SK-N-SH treated with all-trans-retinoic acid at 6 μM for 48 hours (cell line): ENCODE results near the gene AK4.

Source experiments
- ATAC-seq: fragments of 200-7000 bp; cut with Tn5 transposase; 3 replicates; pipeline ENCODE4 v1.9.1; 2020; ENCODE audit warnings: mild to moderate bottlenecking, moderate library complexity
- ARNTL ChIP-seq: fragments of 450-650 bp; formaldehyde crosslinking; IDR thresholded peaks from 2 replicates; pipeline ENCODE4 v1.5.0; 2020; ENCODE audit warnings: low read depth, mild to moderate bottlenecking, moderate library complexity, borderline replicate concordance
- BACH2 ChIP-seq: fragments of 250-450 bp; sonication (Bioruptor Pico); IDR thresholded peaks from 2 replicates; pipeline ENCODE4 v1.9.0; 2021; ENCODE audit warnings: mild to moderate bottlenecking, borderline replicate concordance
- CSDC2 ChIP-seq: fragments of 250-450 bp; sonication (Bioruptor Pico); IDR thresholded peaks from 2 replicates; pipeline ENCODE4 v1.5.0; 2020; ENCODE audit warnings: mild to moderate bottlenecking, moderate library complexity
- CSRNP3 ChIP-seq: fragments of 250-450 bp; sonication (Bioruptor Pico); IDR thresholded peaks from 2 replicates; pipeline ENCODE4 v1.5.1; 2021; ENCODE audit warnings: mild to moderate bottlenecking, moderate library complexity
- ESRRG ChIP-seq: fragments of 250-450 bp; sonication (Bioruptor Pico); IDR thresholded peaks from 2 replicates; pipeline ENCODE4 v1.6.1; 2021; ENCODE audit warnings: mild to moderate bottlenecking
- GLIS3 ChIP-seq: fragments of 250-450 bp; sonication (Bioruptor Pico); IDR thresholded peaks from 2 replicates; pipeline ENCODE4 v1.5.0; 2020; ENCODE audit warnings: mild to moderate bottlenecking, moderate library complexity
- ISL1 ChIP-seq: fragments of 250-450 bp; sonication (Bioruptor Pico); IDR thresholded peaks from 2 replicates; pipeline ENCODE4 v2.1.2; 2022; ENCODE audit warnings: mild to moderate bottlenecking, moderate library complexity
- OSR1 ChIP-seq: fragments of 250-450 bp; sonication (Bioruptor Pico); IDR thresholded peaks from 2 replicates; pipeline ENCODE4 v1.8.0; 2022; ENCODE audit warnings: moderate library complexity, mild to moderate bottlenecking, inconsistent platforms
- PATZ1 ChIP-seq: fragments of 250-450 bp; sonication (Bioruptor Pico); IDR thresholded peaks from 2 replicates; pipeline ENCODE4 v1.8.0; 2020; ENCODE audit warnings: mild to moderate bottlenecking, moderate library complexity, borderline replicate concordance
- PPARA ChIP-seq: fragments of 250-450 bp; sonication (Bioruptor Pico); IDR thresholded peaks from 2 replicates; pipeline ENCODE4 v1.5.0; 2020; ENCODE audit warnings: mild to moderate bottlenecking, borderline replicate concordance
- RARB ChIP-seq: fragments of 250-450 bp; sonication (Bioruptor Pico); IDR thresholded peaks from 2 replicates; pipeline ENCODE4 v1.8.0; 2021; ENCODE audit warnings: mild to moderate bottlenecking, moderate library complexity
- SNAI2 ChIP-seq: fragments of 250-450 bp; sonication (Bioruptor Pico); IDR thresholded peaks from 2 replicates; pipeline ENCODE4 v1.5.0; 2020; ENCODE audit warnings: mild to moderate bottlenecking, moderate library complexity
- TCF4 ChIP-seq: fragments of 250-450 bp; sonication (Bioruptor Pico); IDR thresholded peaks from 2 replicates; pipeline ENCODE4 v1.8.0; 2021; ENCODE audit warnings: mild to moderate bottlenecking, moderate library complexity, borderline replicate concordance
- TOX ChIP-seq: fragments of 250-450 bp; sonication (Bioruptor Pico); IDR thresholded peaks from 2 replicates; pipeline ENCODE4 v1.8.0; 2021; ENCODE audit warnings: mild to moderate bottlenecking, moderate library complexity, borderline replicate concordance
- TSHZ2 ChIP-seq: fragments of 250-450 bp; sonication (Bioruptor Pico); IDR thresholded peaks from 2 replicates; pipeline ENCODE4 v1.5.0; 2020; ENCODE audit warnings: mild to moderate bottlenecking, moderate library complexity
- ZC3H10 ChIP-seq: fragments of 250-450 bp; sonication (Bioruptor Pico); IDR thresholded peaks from 2 replicates; pipeline ENCODE4 v1.5.1; 2021; ENCODE audit warnings: mild to moderate bottlenecking, moderate library complexity
- ZFP3 ChIP-seq: fragments of 250-450 bp; sonication (Bioruptor Pico); IDR thresholded peaks from 2 replicates; pipeline ENCODE4 v1.5.0; 2020; ENCODE audit warnings: mild to moderate bottlenecking, moderate library complexity
- ZFP30 ChIP-seq: fragments of 450-650 bp; formaldehyde crosslinking; IDR thresholded peaks from 2 replicates; pipeline ENCODE4 v1.5.0; 2022; ENCODE audit warnings: mild to moderate bottlenecking, moderate library complexity
- ZNF565 ChIP-seq: fragments of 450-650 bp; formaldehyde crosslinking; conservative IDR thresholded peaks from 2 replicates; pipeline ENCODE4 v1.5.0; 2020; ENCODE audit warnings: low read depth, mild to moderate bottlenecking, moderate library complexity
- ZNF70 ChIP-seq: fragments of 450-650 bp; formaldehyde crosslinking; IDR thresholded peaks from 2 replicates; pipeline ENCODE4 v1.5.0; 2020; ENCODE audit warnings: mild to moderate bottlenecking, moderate library complexity
- ZNF8 ChIP-seq: fragments of 450-650 bp; formaldehyde crosslinking; IDR thresholded peaks from 2 replicates; pipeline ENCODE4 v1.5.0; 2020; ENCODE audit warnings: mild to moderate bottlenecking, moderate library complexity
- TF ChIP-seq, protein P1 (sequence below): fragments of 250-450 bp; sonication (Bioruptor Pico); IDR thresholded peaks from 2 replicates; pipeline ENCODE4 v1.5.1; 2020; ENCODE audit warnings: low read depth, mild to moderate bottlenecking, moderate library complexity

AK4 gene

GRCh38 chr1:65148178-65148547 is at the start of gene AK4:
Gene AK4, plus strand, starts transcription at chr1:65148203. Its CDS starts 205 bp downstream, at chr1:65148408.
- peak; percentile 69 for ATAC-seq

- no peak for TF ChIP-seq ESRRG
- TF ChIP-seq TSHZ2 (CRISPR knock-in tag): no peak
- TF ChIP-seq ZFP3 (CRISPR knock-in tag): no peak
- no peak for TF ChIP-seq CSDC2 (CRISPR knock-in tag)
- TF ChIP-seq ZFP30: no peak
- no peak for TF ChIP-seq ZNF8 (CRISPR knock-in tag)
- TF ChIP-seq ARNTL (CRISPR knock-in tag): no peak
- no peak for TF ChIP-seq ZNF565 (CRISPR knock-in tag)
- TF ChIP-seq TCF4 (CRISPR knock-in tag): no peak
- no peak for TF ChIP-seq ZC3H10 (CRISPR knock-in tag)
- TF ChIP-seq, protein P1, sequence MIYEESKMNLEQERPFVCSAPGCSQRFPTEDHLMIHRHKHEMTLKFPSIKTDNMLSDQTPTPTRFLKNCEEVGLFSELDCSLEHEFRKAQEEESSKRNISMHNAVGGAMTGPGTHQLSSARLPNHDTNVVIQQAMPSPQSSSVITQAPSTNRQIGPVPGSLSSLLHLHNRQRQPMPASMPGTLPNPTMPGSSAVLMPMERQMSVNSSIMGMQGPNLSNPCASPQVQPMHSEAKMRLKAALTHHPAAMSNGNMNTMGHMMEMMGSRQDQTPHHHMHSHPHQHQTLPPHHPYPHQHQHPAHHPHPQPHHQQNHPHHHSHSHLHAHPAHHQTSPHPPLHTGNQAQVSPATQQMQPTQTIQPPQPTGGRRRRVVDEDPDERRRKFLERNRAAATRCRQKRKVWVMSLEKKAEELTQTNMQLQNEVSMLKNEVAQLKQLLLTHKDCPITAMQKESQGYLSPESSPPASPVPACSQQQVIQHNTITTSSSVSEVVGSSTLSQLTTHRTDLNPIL (CRISPR knock-in tag): no peak
- no peak for ATAC-seq
These were observed 44.2 kb upstream of the AK4 start for GRCh38 chr1:65103807-65104206.

DNA sequence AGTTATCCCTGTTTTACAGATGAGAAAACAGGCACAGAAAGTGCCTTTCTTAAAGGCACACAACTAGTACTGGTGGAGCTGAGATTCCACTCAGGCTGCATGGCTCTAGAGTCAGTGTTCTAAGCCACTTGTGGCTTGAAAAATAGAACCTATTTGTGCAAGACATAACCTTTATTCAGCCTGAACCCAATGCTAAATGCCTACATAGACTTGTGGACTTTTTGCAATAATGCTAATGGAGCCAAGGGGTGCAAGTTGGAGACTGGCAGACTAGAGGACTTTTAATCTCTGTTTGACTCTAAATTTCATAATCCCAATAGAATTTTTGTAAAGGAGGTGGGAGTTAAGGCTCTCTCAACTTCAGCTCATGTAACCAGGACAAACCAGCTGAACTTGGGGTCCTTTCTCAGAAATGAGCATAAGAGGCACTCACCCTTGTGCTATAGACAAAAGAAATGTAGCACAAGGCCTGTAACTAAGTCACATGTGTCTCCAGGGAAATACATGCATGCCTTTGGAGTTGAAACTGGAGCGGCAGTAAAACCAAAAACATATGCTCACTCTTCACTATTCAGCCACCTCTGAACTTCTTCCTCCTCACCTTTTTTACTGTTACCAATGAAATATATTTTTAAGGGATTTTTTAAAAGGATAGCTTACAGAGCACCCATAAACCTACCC is 43.0 kb upstream of the AK4 start:
- TF ChIP-seq CSRNP3 (CRISPR knock-in tag) (no peak), TCF4 (CRISPR knock-in tag) (no peak)
- TF ChIP-seq, all 23 proteins: peak for 0
- ATAC-seq: no peak

- TF ChIP-seq ZNF8 (CRISPR knock-in tag) (no peak), GLIS3 (CRISPR knock-in tag) (no peak), ZC3H10 (CRISPR knock-in tag) (no peak), TOX (CRISPR knock-in tag) (no peak), ISL1 (no peak), PPARA (CRISPR knock-in tag) (no peak), SNAI2 (CRISPR knock-in tag) (no peak), ESRRG (no peak), ZNF565 (CRISPR knock-in tag) (no peak), ZNF70 (CRISPR knock-in tag) (no peak), PATZ1 (CRISPR knock-in tag) (no peak), ZFP3 (CRISPR knock-in tag) (no peak), CSDC2 (CRISPR knock-in tag) (no peak), OSR1 (CRISPR knock-in tag) (no peak), RARB (CRISPR knock-in tag) (no peak), ARNTL (CRISPR knock-in tag) (no peak), TCF4 (CRISPR knock-in tag) (no peak), BACH2 (no peak)
- TF ChIP-seq, protein P1 (CRISPR knock-in tag): no peak
- no peak for ATAC-seq
These were observed 42.4 kb upstream of the AK4 start for GRCh38 chr1:65105596-65105995.
